Tibial nerve (tissue), 3 donors: ENCODE measurements around the gene IL20.

ENCODE experiments used
- POLR2A ChIP-seq, 2 donors: fragments of 450-650 bp; IDR thresholded peaks; one replicate each; pipeline ENCODE4 v1.6.1; 2017; ENCODE audit warnings: antibody characterized with exemption in 2 of 2, mild to moderate bottlenecking in 2 of 2, moderate library complexity in 2 of 2
- TF ChIP-seq, protein P1 (sequence below), 5 experiments: fragments of 200-600 bp in 3 of 5; fragments of 450-650 bp in 2 of 5; sonication (generic) in 3 of 5; IDR thresholded peaks; one replicate each; pipeline ENCODE4 v1.5.1; 2016 to 2019; ENCODE audit warnings: antibody characterized with exemption in 5 of 5, mild to moderate bottlenecking in 3 of 5, moderate library complexity in 2 of 5

DNA sequence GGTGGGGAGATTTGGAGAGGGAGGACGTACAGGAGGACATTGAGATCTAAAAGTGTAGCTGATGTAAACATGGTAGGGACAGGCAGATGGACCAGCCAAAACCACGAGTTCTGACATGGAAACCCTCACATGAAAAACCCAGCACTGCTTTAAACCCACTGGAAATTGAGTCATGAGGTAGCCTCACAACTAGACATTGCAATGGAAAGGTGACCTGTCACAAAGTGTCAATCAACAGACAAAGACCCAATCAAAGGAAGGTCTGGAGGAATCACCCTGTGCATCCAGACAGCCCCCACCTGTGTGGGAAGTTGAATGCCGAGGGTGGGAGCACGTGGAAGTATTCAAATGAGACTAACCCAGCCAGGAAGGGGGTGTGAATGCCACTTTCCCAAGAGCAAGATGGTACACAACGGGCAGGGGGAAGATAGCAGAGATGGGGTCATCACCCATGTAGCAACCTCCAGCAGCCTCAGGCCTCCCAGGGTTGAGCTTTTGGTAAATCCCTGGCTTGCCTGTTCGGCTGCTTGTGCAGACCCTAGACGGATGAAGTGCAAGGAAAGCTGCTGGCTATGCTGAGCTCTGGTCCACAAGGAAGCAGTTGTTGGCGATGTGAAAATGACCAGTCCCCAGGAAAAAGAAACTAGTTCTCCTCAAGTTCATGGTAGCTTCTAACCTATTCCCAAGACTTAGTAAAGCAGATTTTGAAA is 50.7 kb downstream of the IL20 start:
- TF ChIP-seq, protein P1, sequence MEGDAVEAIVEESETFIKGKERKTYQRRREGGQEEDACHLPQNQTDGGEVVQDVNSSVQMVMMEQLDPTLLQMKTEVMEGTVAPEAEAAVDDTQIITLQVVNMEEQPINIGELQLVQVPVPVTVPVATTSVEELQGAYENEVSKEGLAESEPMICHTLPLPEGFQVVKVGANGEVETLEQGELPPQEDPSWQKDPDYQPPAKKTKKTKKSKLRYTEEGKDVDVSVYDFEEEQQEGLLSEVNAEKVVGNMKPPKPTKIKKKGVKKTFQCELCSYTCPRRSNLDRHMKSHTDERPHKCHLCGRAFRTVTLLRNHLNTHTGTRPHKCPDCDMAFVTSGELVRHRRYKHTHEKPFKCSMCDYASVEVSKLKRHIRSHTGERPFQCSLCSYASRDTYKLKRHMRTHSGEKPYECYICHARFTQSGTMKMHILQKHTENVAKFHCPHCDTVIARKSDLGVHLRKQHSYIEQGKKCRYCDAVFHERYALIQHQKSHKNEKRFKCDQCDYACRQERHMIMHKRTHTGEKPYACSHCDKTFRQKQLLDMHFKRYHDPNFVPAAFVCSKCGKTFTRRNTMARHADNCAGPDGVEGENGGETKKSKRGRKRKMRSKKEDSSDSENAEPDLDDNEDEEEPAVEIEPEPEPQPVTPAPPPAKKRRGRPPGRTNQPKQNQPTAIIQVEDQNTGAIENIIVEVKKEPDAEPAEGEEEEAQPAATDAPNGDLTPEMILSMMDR (IDR thresholded peaks at IDR 0.05): no peak
- no peak for TF ChIP-seq POLR2A (IDR thresholded peaks at IDR 0.05)
